ENCODE results near the gene LRRN3. TPM values are rescaled to one million over a fixed set of nuclear protein-coding genes. Genes with fewer than 3 reads are reported as not detected.

LRRN3 gene
- total and polyA plus RNA-seq, 10 donors = 0.10 to 1.7 (median 0.28) TPM; not detected in 1

DNA sequence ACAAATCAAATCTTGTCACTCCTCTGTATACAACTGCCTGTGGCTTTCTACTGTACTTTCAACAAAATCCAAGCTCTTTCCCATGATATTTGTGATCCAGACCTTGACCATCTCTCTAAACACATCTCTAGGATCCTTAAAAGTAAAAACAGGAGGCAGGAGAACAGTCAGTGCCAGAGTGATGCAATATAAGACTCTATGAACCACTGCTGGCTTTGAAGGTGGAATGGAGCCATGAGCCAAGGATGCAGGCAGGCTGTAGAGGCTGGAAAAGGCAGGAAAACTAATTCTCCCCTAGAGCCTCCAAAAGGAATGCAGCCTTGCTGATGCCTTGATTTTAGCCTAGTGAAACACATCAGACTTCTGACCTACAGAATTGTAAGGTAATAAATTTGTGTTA, 45.5 kb upstream of the LRRN3 start:
- no peaks in the 10 kb centered on the region for H3K27me3 ChIP-seq (replicated peaks in 1 of 7)
- intact Hi-C loops (cut with DNase I; ENCODE audit: low total_unique reads) = no loop called here
- H3K36me3 ChIP-seq = no peaks in the 10 kb centered on the region
- no peak for DNase-seq
- H3K27ac ChIP-seq = no peak overlapping the region
- TF ChIP-seq, protein P1, sequence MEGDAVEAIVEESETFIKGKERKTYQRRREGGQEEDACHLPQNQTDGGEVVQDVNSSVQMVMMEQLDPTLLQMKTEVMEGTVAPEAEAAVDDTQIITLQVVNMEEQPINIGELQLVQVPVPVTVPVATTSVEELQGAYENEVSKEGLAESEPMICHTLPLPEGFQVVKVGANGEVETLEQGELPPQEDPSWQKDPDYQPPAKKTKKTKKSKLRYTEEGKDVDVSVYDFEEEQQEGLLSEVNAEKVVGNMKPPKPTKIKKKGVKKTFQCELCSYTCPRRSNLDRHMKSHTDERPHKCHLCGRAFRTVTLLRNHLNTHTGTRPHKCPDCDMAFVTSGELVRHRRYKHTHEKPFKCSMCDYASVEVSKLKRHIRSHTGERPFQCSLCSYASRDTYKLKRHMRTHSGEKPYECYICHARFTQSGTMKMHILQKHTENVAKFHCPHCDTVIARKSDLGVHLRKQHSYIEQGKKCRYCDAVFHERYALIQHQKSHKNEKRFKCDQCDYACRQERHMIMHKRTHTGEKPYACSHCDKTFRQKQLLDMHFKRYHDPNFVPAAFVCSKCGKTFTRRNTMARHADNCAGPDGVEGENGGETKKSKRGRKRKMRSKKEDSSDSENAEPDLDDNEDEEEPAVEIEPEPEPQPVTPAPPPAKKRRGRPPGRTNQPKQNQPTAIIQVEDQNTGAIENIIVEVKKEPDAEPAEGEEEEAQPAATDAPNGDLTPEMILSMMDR (IDR thresholded peaks at IDR 0.05 in 8 of 11, conservative IDR thresholded peaks at IDR 0.05 in 3 of 11) = no peak
- TF ChIP-seq POLR2AphosphoS5 (IDR thresholded peaks at IDR 0.05) = no peak
- TF ChIP-seq POLR2A (IDR thresholded peaks at IDR 0.05) = no peak
- no peaks in the 10 kb centered on the region for H3K4me1 ChIP-seq
- no peak overlapping the region for H3K4me3 ChIP-seq
- H3K9me3 ChIP-seq = no peaks in the 10 kb centered on the region

DNA sequence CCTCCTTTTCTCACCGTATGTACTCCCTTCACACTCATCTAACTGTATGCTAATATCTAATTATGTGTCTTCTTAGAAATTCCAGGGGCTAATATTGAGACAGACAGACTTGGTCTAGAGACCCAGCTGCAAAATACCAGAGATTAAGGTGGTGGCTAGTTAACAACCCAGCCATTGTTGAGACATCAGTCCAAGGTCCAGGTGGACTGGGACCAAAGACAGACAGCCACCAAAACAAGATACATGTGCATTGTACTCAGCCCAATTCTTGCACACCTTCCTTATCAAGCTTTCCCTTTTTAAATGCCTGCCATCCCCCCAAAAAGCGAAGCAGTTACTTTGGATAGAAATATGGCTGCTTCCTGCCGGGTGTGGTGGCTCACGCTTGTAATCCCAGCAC, 43.3 kb upstream of the LRRN3 start:
- DNase-seq = no peak
- Histone ChIP-seq H3K4me1 (no peaks in the 10 kb centered on the region), H3K27ac (no peak overlapping the region), H3K36me3 (no peaks in the 10 kb centered on the region), H3K27me3 (replicated peaks in 1 of 7) (no peaks in the 10 kb centered on the region), H3K4me3 (no peak overlapping the region), H3K9me3 (no peaks in the 10 kb centered on the region)
- WGBS, 5 donors = 88 to 97% (median 92%) methylated on average over 4 of the region's 4 CpGs
- intact Hi-C loops (cut with DNase I; ENCODE audit: low total_unique reads) = no loop called here
- TF ChIP-seq POLR2A (IDR thresholded peaks at IDR 0.05) = no peak

DNA sequence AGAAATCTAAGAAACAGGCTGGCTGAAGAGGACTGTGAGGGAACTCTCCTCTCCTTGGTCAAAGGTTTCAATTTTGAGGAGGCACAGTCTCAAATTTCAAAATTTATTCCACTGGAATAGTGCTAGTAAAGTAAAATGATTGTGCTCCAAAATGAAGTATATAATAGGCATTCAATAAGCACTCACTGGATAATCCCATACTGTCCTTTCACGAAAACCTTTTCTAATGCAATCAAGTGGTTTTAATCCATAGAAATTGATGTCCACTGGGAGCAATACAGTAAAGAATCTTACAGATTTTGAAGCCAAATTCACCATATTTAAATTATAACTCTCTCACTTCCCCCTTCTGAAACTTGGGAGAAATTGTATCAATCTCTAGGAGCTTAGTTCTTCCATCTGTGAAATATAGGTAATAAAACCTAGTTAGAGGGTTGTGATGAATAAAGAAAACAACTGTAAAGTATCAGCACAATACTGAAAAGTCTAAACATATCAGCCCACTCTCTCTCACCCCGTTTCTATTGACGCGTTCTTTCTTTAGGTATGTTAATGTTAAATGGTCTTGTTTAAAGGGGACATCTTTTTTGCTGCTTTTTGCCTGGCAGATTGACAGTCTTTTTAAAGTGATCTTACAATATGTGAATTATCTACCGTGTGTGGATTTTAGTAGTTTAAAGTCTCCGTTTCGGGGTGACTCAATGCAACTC, 40.8 kb upstream of the LRRN3 start:
- intact Hi-C loops (cut with DNase I; ENCODE audit: low total_unique reads) = no loop called here

DNA sequence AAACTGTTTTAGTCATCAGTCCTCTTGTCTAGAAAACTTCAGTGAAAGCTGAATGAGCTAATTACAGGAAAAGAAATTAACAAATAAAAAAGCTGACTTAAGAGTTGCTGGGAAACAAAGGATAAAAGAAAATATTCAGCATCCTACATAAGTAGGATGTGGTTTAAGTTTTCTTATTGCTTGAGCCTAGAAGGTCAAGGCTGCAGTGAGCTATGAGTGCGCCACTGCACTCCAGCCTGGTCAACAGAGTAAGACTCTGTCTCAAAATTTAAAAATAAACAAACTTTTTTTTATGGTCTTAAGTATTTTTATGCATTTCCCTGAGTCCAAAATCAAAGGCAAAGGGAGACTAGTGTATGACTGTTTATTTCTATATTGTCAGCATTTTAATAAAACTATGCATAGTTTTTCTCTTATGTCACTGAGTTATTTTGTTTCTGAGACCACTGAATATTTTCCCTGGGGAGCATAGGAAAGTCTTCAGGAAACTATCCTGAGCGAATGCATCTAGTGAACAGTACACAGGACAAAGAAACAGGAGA, 40.0 kb upstream of the LRRN3 start:
- H3K36me3 ChIP-seq = no peaks in the 10 kb centered on the region
- DNase-seq = no peak
- 55 to 77% (median 73%) methylated on average over 2 of the region's 2 CpGs for WGBS, 5 donors
- no peak overlapping the region for H3K27ac ChIP-seq
- no peak overlapping the region for H3K4me3 ChIP-seq
- intact Hi-C loops (cut with DNase I; ENCODE audit: low total_unique reads) = no loop called here
- TF ChIP-seq, protein P1 (IDR thresholded peaks at IDR 0.05 in 8 of 11, conservative IDR thresholded peaks at IDR 0.05 in 3 of 11) = no peak
- no peak for TF ChIP-seq POLR2AphosphoS5 (IDR thresholded peaks at IDR 0.05)
- TF ChIP-seq POLR2A (IDR thresholded peaks at IDR 0.05) = no peak
- no peaks in the 10 kb centered on the region for H3K4me1 ChIP-seq
- no peaks in the 10 kb centered on the region for H3K9me3 ChIP-seq
- H3K27me3 ChIP-seq (replicated peaks in 1 of 7) = no peaks in the 10 kb centered on the region

More for the DNA sequence above, 40.8 kb upstream of the LRRN3 start:
- TF ChIP-seq, protein P1 (IDR thresholded peaks at IDR 0.05 in 8 of 11, conservative IDR thresholded peaks at IDR 0.05 in 3 of 11) = no peak
- TF ChIP-seq POLR2A (IDR thresholded peaks at IDR 0.05) = no peak
- Histone ChIP-seq H3K4me3 (no peak overlapping the region), H3K9me3 (no peaks in the 10 kb centered on the region), H3K27me3 (replicated peaks in 1 of 7) (no peaks in the 10 kb centered on the region), H3K27ac (no peak overlapping the region), H3K36me3 (no peaks in the 10 kb centered on the region), H3K4me1 (no peaks in the 10 kb centered on the region)
- no peak for DNase-seq
- WGBS, 5 donors = 75 to 80% (median 78%) methylated on average over 7 of the region's 7 CpGs
